ENCODE data around the gene HOXB8.

The HOXB8 gene

GRCh38 chr17:48615047-48615962 lies at the start of gene HOXB8:
HOXB8 (minus strand) TSS chr17:48615292; CDS start chr17:48614704, 588 bp downstream.
- no peak for DNase-seq

- DNase-seq = no peak
Measured at GRCh38 chr17:48663134-48663924, 48.2 kb upstream of the HOXB8 start.

GRCh38 chr17:48655913-48656312 lies 40.8 kb upstream of the HOXB8 start:
- DNase-seq = no peak

- DNase-seq = no peak
Measured at GRCh38 chr17:48649741-48650140, 34.6 kb upstream of the HOXB8 start.

- DNase-seq = no peak
Measured at GRCh38 chr17:48647963-48648245, 32.8 kb upstream of the HOXB8 start.

GRCh38 chr17:48647103-48647962 lies 32.2 kb upstream of the HOXB8 start:
- DNase-seq = no peak

- DNase-seq = no peak
Measured at GRCh38 chr17:48646183-48647102, 31.4 kb upstream of the HOXB8 start.

GRCh38 chr17:48645639-48646182 lies 30.6 kb upstream of the HOXB8 start:
- no peak for DNase-seq

- DNase-seq = no peak
Measured at GRCh38 chr17:48644910-48645557, 29.9 kb upstream of the HOXB8 start.

- DNase-seq = no peak
Measured at GRCh38 chr17:48644159-48644558, 29.1 kb upstream of the HOXB8 start.

- DNase-seq = no peak
Measured at GRCh38 chr17:48643697-48644012, 28.6 kb upstream of the HOXB8 start.

- no peak for DNase-seq
Measured at GRCh38 chr17:48642843-48643696, 28.0 kb upstream of the HOXB8 start.

GRCh38 chr17:48642059-48642842 lies 27.2 kb upstream of the HOXB8 start:
- DNase-seq = no peak

- DNase-seq = no peak
Measured at GRCh38 chr17:48641541-48642058, 26.5 kb upstream of the HOXB8 start.

- no peak for DNase-seq
Measured at GRCh38 chr17:48640858-48641180, 25.7 kb upstream of the HOXB8 start.

- DNase-seq = no peak
Measured at GRCh38 chr17:48639982-48640857, 25.1 kb upstream of the HOXB8 start.

- DNase-seq = no peak
Measured at GRCh38 chr17:48639136-48639535, 24.0 kb upstream of the HOXB8 start.

All from right hindlimb (tissue), 1 donor.